Mesothelial cell of epicardium (in vitro differentiated cells): ENCODE data around the gene ACTC1. TPM values are rescaled to one million over a fixed set of nuclear protein-coding genes. Genes with fewer than 3 reads are reported as not detected.
A peak's percentile ranks its signal among the peaks of the same experiment; 100 is the strongest.

Experiments
- DNase-seq, 2 experiments: peaks; one replicate each; pipeline ENCODE4 v3.0.0; 2021; ENCODE audit warnings: low spot score in 2 of 2; ENCODE audit not compliant: unreplicated experiment in 2 of 2
- H3K27ac Mint-ChIP-seq: 2 replicates; pipeline ENCODE4 v1.8.0; 2021; ENCODE audit warnings: mixed read lengths
- H3K27me3 Mint-ChIP-seq: 2 replicates; pipeline ENCODE4 v1.8.0; 2021; ENCODE audit warnings: low read depth, mixed read lengths
- H3K36me3 Mint-ChIP-seq: 2 replicates; pipeline ENCODE4 v1.8.0; 2021; ENCODE audit warnings: mixed read lengths
- H3K4me1 Mint-ChIP-seq: 2 replicates; pipeline ENCODE4 v1.8.0; 2021; ENCODE audit warnings: mixed read lengths
- H3K4me3 Mint-ChIP-seq: 2 replicates; pipeline ENCODE4 v1.8.0; 2021; ENCODE audit warnings: mild to moderate bottlenecking, moderate library complexity, mixed read lengths
- H3K9me3 Mint-ChIP-seq: 2 replicates; pipeline ENCODE4 v1.8.0; 2021; ENCODE audit warnings: mixed read lengths
- total RNA-seq: library from RNA; stranded (reverse); gene quantifications from 3 replicates; pipeline ENCODE4 v1.2.1, GENCODE V29; 2021
- TF ChIP-seq, protein P1 (sequence below): fragments of 200-600 bp; sonication (generic); IDR thresholded peaks from one replicate; pipeline ENCODE4 v1.5.0; 2021; ENCODE audit warnings: antibody characterized with exemption; ENCODE audit not compliant: unreplicated experiment

The ACTC1 gene
- total RNA-seq, 1 donor from 2014 or later, result 5.4 TPM

DNA sequence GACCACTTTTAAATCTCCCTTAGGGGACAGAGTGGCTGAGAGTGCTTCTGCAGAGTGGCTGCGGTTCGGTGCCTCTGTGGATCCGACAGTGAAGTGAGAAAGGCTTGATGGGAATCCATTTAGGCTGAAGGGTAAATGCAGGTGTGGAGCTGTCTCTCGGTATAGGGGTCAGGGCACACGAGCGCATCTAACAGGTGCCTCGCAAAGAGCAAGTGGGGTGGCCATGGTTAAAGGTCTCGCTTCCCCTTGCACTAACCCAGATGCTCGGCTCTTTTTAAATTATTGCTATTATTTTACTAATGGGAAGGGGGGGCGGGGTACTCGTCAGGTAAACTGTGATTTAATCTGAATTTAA is 40.0 kb downstream of the ACTC1 start:
- Mint-ChIP-seq H3K27ac (no peak overlapping the region), H3K9me3 (no peaks in the 10 kb centered on the region), H3K27me3 (peaks cover 76% of the 10 kb centered on the region), H3K36me3 (no peaks in the 10 kb centered on the region), H3K4me1 (peaks cover 7% of the 10 kb centered on the region), H3K4me3 (peak overlapping the region; percentile 56)
- TF ChIP-seq, protein P1, sequence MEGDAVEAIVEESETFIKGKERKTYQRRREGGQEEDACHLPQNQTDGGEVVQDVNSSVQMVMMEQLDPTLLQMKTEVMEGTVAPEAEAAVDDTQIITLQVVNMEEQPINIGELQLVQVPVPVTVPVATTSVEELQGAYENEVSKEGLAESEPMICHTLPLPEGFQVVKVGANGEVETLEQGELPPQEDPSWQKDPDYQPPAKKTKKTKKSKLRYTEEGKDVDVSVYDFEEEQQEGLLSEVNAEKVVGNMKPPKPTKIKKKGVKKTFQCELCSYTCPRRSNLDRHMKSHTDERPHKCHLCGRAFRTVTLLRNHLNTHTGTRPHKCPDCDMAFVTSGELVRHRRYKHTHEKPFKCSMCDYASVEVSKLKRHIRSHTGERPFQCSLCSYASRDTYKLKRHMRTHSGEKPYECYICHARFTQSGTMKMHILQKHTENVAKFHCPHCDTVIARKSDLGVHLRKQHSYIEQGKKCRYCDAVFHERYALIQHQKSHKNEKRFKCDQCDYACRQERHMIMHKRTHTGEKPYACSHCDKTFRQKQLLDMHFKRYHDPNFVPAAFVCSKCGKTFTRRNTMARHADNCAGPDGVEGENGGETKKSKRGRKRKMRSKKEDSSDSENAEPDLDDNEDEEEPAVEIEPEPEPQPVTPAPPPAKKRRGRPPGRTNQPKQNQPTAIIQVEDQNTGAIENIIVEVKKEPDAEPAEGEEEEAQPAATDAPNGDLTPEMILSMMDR, result no peak
- DNase-seq, result no peak

DNA sequence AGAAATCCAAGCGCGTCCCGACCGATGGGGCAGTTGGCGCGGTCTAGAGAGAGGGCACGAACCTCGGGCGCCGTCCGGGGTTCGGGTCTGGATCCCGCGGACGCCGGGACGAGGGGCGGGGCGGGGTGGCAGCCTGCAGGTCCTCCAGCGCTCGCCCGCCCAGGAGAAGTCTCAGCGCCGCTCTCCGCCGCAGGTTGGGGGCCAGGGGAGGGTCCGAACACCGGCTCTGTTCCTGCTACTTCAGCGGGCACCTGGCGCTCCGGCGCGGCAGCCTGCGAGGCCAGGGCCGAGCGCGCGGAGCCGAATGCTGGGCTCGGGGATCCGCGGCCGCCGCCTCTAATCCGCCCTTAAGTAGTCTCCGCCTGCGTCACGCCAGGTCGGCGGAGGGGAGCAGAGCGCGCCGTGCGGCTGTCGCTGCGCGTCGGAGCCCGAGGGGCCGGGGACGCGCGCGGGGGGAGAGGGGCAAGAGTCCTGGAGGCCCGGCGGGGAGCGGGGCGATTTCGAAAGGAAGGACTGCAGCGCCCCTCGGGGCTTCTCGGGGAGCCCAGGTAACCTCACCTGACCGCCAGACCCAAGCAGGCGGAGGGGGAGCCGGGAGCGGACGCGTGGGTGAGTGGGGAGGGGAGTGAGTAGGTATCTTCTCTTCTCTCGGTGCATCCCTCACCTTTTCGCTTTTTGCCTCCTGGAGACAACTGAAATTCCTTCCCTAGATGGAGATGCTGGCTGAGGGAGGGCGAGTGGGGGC is 40.5 kb downstream of the ACTC1 start, which contains the start of gene GJD2:
Gene GJD2 (minus strand): TSS at position 325 of the 745 bp plus-strand sequence. CDS start 510 bp downstream, outside the sequence.
- H3K27me3 Mint-ChIP-seq, result peaks cover 74% of the 10 kb centered on the region
- DNase-seq, result peak; percentile 21 to 44
- TF ChIP-seq, protein P1, result no peak
- H3K9me3 Mint-ChIP-seq, result no peaks in the 10 kb centered on the region
- peaks cover 7% of the 10 kb centered on the region for H3K4me1 Mint-ChIP-seq
- peak within 1 kb of the TSS; percentile 56 for H3K4me3 Mint-ChIP-seq
- H3K27ac Mint-ChIP-seq, result no peak within 1 kb of the TSS
- no peaks in the 10 kb centered on the region for H3K36me3 Mint-ChIP-seq

DNA sequence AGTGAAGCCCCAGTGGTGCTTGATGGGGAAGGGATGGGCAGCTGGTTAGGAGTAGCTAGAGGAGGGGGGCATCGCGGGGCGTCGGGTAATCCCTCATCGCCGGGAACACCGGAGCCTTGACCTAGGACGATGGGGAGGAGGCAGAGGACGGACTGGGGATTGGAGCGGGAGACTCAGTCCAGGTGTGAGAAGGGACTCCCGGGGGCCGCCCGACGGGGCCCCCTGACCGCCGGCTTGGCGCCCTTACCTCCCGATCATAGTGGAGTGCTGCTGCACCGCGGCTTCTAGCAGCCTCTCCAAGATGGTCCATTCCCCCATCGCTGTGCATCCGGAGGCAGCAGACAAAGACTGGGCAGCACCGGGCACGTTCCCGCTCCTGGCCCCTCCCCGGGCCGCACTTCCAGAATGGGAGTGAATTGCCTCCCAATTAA is 41.2 kb downstream of the ACTC1 start:
- no peaks in the 10 kb centered on the region for H3K9me3 Mint-ChIP-seq
- H3K36me3 Mint-ChIP-seq, result no peaks in the 10 kb centered on the region
- H3K4me1 Mint-ChIP-seq, result peaks cover 7% of the 10 kb centered on the region
- TF ChIP-seq, protein P1, result no peak
- H3K4me3 Mint-ChIP-seq, result peak overlapping the region; percentile 53
- H3K27me3 Mint-ChIP-seq, result peaks cover 75% of the 10 kb centered on the region
- DNase-seq, result no peak
- H3K27ac Mint-ChIP-seq, result no peak overlapping the region

DNA sequence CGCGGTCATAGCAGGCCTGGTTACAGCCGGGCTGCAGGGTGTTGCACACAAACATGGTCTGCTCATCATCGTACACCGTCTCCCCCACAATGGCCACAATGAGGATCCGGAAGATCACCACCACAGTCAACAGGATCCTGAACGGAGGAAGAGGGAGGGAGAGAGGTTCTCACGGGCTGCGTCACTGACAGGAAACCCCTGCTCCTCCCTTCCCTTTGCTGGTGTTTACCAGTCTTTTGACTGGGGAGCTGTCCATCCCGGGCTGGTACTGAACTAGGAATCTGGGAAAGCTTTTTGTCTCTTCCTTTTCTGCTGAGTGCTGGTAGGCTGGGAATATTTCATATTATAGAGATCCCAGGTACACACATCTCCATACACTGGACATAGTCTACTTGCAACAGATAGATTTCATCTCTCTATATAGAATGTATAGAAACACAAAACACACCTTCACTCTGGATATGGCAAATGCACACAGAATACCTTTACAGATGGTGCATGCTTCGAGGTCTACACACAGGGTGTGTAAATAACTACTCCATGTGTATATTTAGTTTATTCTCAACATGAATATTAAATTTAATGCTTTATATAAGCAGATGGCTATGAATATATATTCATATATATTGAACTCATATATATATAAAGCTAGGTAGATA is 42.0 kb downstream of the ACTC1 start:
- Mint-ChIP-seq H3K4me1 (peaks cover 7% of the 10 kb centered on the region), H3K4me3 (peak overlapping the region; percentile 53), H3K9me3 (no peaks in the 10 kb centered on the region), H3K27me3 (peaks cover 68% of the 10 kb centered on the region), H3K27ac (no peak overlapping the region), H3K36me3 (no peaks in the 10 kb centered on the region)
- TF ChIP-seq, protein P1, result no peak
- DNase-seq, result peak; percentile 58 to 81

DNA sequence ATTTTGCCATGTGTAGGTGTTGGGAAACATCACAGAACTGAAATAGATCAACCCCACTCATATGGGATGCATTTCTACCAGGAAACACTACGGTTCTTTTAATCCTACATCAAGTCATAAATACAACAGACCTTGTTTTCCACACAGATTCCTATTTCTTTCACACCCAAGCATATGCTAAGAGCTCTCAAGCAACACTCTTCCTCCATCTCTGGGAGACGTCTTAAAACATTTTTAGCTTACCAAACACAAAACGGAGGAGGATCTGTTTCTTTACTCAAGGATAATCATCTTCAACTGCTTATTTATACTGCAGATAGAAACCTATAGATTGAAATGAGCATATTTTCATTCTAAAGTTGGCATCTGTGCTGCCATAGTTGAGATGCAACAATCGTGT is 45.7 kb downstream of the ACTC1 start:
- H3K4me1 Mint-ChIP-seq, result peaks cover 3% of the 10 kb centered on the region
- no peaks in the 10 kb centered on the region for H3K36me3 Mint-ChIP-seq
- no peak overlapping the region for H3K4me3 Mint-ChIP-seq
- H3K9me3 Mint-ChIP-seq, result no peaks in the 10 kb centered on the region
- DNase-seq, result no peak
- peaks cover 33% of the 10 kb centered on the region for H3K27me3 Mint-ChIP-seq
- no peak overlapping the region for H3K27ac Mint-ChIP-seq
- TF ChIP-seq, protein P1, result no peak

Other genes with a start within 250 kb of the ACTC1 start
- 156 to 157 TPM (median 156 TPM) in 3 replicates for gene GOLGA8B, start 211.9 kb downstream of the ACTC1 start, total RNA-seq
- gene GJD2, start 40.6 kb downstream of the ACTC1 start, total RNA-seq, result not detected in 3 replicates
- 38.5 to 46.2 TPM (median 41.7 TPM) in 3 replicates for gene AQR, start 174.2 kb upstream of the ACTC1 start, total RNA-seq
- 76.3 to 77.8 TPM (median 76.8 TPM) in 3 replicates for gene ZNF770, start 192.7 kb upstream of the ACTC1 start, total RNA-seq